ENCODE measurements around the gene TM9SF4.

TM9SF4 gene

DNA sequence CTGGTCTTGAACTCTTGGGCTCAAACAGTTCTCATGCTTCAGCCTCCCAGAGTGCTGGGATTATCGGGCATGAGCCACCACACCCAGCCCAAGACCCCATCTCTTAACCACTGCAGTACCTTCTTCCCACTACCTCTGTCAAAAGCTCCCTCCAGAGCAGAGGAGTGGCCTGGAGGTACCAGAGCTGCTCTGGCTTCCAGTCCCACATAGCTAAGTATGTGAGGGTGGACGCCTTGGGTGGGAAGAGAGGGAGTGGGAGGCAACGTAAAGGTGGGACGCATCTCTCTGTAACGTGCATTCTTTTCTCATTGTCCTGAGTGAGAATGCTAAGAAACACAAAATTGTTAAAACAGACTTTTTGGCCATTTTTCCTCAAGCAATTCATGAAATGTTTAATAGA lies 24.5 kb downstream of the TM9SF4 start:
- 94% methylated on average over 5 of the region's 5 CpGs for WGBS
- Histone ChIP-seq H3K14ac (ENCODE audit: low read length in 2 of 2) (no peak overlapping the region), H3K9me3 (ENCODE audit: control insufficient read depth, low read length) (no peaks in the 10 kb centered on the region), H2AFZ (ENCODE audit: low read depth, low read length) (no peak overlapping the region), H2BK120ac (ENCODE audit: low read depth, low read length) (no peak overlapping the region), H3K4me2 (ENCODE audit: low read length, poor library complexity, severe bottlenecking) (no peak overlapping the region), H3K36me3 (ENCODE audit: control insufficient read depth in 1 of 2, insufficient read depth in 2 of 2, low read depth in 1 of 2, low read length in 2 of 2) (peaks cover 39 to 54% of the 10 kb centered on the region in 2 experiments), H2BK15ac (ENCODE audit: low read depth, poor library complexity, severe bottlenecking) (no peak overlapping the region), H2BK12ac (ENCODE audit: low read length in 2 of 2) (no peak overlapping the region), H3K27me3 (ENCODE audit: control insufficient read depth in 1 of 2, insufficient read depth in 1 of 2, low read length in 2 of 2) (no peaks in the 10 kb centered on the region), H3K79me1 (replicated peaks; ENCODE audit: low read length, poor library complexity, severe bottlenecking) (peaks cover 60% of the 10 kb centered on the region), H3K27ac (ENCODE audit: low read length, poor library complexity, severe bottlenecking) (no peak overlapping the region), H4K8ac (ENCODE audit: low read length) (no peak overlapping the region), H3K4ac (ENCODE audit: low read depth in 1 of 2, low read length in 2 of 2) (no peak overlapping the region), H2AK5ac (ENCODE audit: low read length, severe bottlenecking) (no peak overlapping the region), H3K9ac (ENCODE audit: low read length) (no peak overlapping the region), H3K23ac (ENCODE audit: low read length in 2 of 2) (no peak overlapping the region), H4K91ac (ENCODE audit: low read length) (no peak overlapping the region), H2BK5ac (ENCODE audit: low read depth, low read length, poor library complexity, severe bottlenecking) (no peak overlapping the region), H3K4me1 (ENCODE audit: control insufficient read depth, insufficient read depth, low read depth, low read length) (peaks cover 1% of the 10 kb centered on the region), H3K18ac (ENCODE audit: low read depth in 1 of 2, low read length in 2 of 2) (no peak overlapping the region), H3K4me3 (ENCODE audit: insufficient read depth in 1 of 2, low read depth in 1 of 2, low read length in 2 of 2) (no peak overlapping the region)
- DNase-seq, result no peak

DNA sequence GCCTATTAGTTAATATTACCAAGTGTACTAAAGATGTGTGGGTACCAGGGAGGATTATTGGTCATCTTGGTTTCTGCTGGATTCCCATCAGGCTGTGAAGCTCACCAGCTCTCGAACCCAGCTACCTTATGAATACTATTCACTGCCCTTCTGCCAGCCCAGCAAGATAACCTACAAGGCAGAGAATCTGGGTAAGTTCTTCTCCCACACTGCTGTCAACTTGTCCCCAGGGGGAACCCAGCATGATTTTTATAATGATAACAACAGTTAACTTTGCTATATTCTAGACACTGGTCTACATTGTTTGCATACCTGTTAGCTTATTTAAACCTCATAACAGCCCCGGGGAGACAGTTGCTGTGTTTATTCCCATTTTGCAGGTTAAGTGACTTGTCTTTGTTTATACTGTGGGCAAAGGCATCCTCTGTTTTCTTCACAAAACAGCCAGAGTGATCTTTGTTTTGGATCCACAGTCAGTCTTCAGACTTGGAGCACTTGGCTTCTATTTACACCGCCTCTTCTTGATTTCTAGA lies 26.5 kb downstream of the TM9SF4 start:
- Histone ChIP-seq H3K36me3 (ENCODE audit: control insufficient read depth in 1 of 2, insufficient read depth in 2 of 2, low read depth in 1 of 2, low read length in 2 of 2) (peaks cover 56 to 71% of the 10 kb centered on the region in 2 experiments), H3K27me3 (ENCODE audit: control insufficient read depth in 1 of 2, insufficient read depth in 1 of 2, low read length in 2 of 2) (no peaks in the 10 kb centered on the region), H3K79me1 (replicated peaks; ENCODE audit: low read length, poor library complexity, severe bottlenecking) (peaks cover 64% of the 10 kb centered on the region), H3K14ac (ENCODE audit: low read length in 2 of 2) (no peak overlapping the region), H2AK5ac (ENCODE audit: low read length, severe bottlenecking) (no peak overlapping the region), H4K8ac (ENCODE audit: low read length) (no peak overlapping the region), H2BK120ac (ENCODE audit: low read depth, low read length) (no peak overlapping the region), H2BK15ac (ENCODE audit: low read depth, poor library complexity, severe bottlenecking) (no peak overlapping the region), H3K23ac (ENCODE audit: low read length in 2 of 2) (no peak overlapping the region), H3K9ac (ENCODE audit: low read length) (no peak overlapping the region), H3K4me1 (ENCODE audit: control insufficient read depth, insufficient read depth, low read depth, low read length) (peaks cover 3% of the 10 kb centered on the region), H3K18ac (ENCODE audit: low read depth in 1 of 2, low read length in 2 of 2) (no peak overlapping the region), H2BK12ac (ENCODE audit: low read length in 2 of 2) (no peak overlapping the region), H3K4me3 (ENCODE audit: insufficient read depth in 1 of 2, low read depth in 1 of 2, low read length in 2 of 2) (no peak overlapping the region), H3K4me2 (ENCODE audit: low read length, poor library complexity, severe bottlenecking) (no peak overlapping the region), H3K27ac (ENCODE audit: low read length, poor library complexity, severe bottlenecking) (no peak overlapping the region), H3K4ac (ENCODE audit: low read depth in 1 of 2, low read length in 2 of 2) (no peak overlapping the region), H2AFZ (ENCODE audit: low read depth, low read length) (no peak overlapping the region), H3K9me3 (ENCODE audit: control insufficient read depth, low read length) (no peaks in the 10 kb centered on the region), H2BK5ac (ENCODE audit: low read depth, low read length, poor library complexity, severe bottlenecking) (no peak overlapping the region), H4K91ac (ENCODE audit: low read length) (no peak overlapping the region)
- DNase-seq, result no peak
- WGBS, result 86% methylated on average over 3 of the region's 3 CpGs

DNA sequence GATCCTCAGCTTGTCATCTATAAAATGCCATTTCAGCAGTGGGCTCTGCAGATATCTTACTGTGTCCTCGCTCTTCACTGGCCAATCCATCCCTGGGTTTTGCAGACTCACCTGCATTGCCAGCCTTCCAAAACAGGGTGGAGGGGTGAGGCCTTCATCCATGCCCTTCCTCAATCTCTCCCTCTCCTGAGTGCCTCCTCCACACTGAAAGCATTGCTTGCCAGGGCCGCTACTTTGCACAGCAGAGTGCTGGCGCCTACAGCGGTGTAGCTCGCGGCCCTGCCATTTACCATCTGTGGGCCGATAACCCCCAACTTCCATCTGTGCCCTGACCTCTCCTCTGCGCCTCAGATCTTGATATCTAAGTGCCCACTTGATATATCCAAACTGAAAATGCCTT lies 29.4 kb downstream of the TM9SF4 start:
- no peak overlapping the region for H3K27ac ChIP-seq (ENCODE audit: low read length, poor library complexity, severe bottlenecking)
- H2BK15ac ChIP-seq (ENCODE audit: low read depth, poor library complexity, severe bottlenecking), result no peak overlapping the region
- no peak overlapping the region for H3K4me3 ChIP-seq (ENCODE audit: insufficient read depth in 1 of 2, low read depth in 1 of 2, low read length in 2 of 2)
- H2BK120ac ChIP-seq (ENCODE audit: low read depth, low read length), result no peak overlapping the region
- no peaks in the 10 kb centered on the region for H3K27me3 ChIP-seq (ENCODE audit: control insufficient read depth in 1 of 2, insufficient read depth in 1 of 2, low read length in 2 of 2)
- H2BK5ac ChIP-seq (ENCODE audit: low read depth, low read length, poor library complexity, severe bottlenecking), result no peak overlapping the region
- 97% methylated on average over 8 of the region's 8 CpGs for WGBS
- peaks cover 69 to 88% of the 10 kb centered on the region in 2 experiments for H3K36me3 ChIP-seq (ENCODE audit: control insufficient read depth in 1 of 2, insufficient read depth in 2 of 2, low read depth in 1 of 2, low read length in 2 of 2)
- H2AFZ ChIP-seq (ENCODE audit: low read depth, low read length), result no peak overlapping the region
- no peak overlapping the region for H3K9ac ChIP-seq (ENCODE audit: low read length)
- H4K91ac ChIP-seq (ENCODE audit: low read length), result no peak overlapping the region
- peaks cover 54% of the 10 kb centered on the region for H3K79me1 ChIP-seq (replicated peaks; ENCODE audit: low read length, poor library complexity, severe bottlenecking)
- no peak overlapping the region for H3K4me2 ChIP-seq (ENCODE audit: low read length, poor library complexity, severe bottlenecking)
- H4K8ac ChIP-seq (ENCODE audit: low read length), result no peak overlapping the region
- H3K4me1 ChIP-seq (ENCODE audit: control insufficient read depth, insufficient read depth, low read depth, low read length), result peaks cover 3% of the 10 kb centered on the region
- H3K23ac ChIP-seq (ENCODE audit: low read length in 2 of 2), result no peak overlapping the region
- no peak for DNase-seq
- H2BK12ac ChIP-seq (ENCODE audit: low read length in 2 of 2), result no peak overlapping the region
- no peak overlapping the region for H3K14ac ChIP-seq (ENCODE audit: low read length in 2 of 2)
- no peak overlapping the region for H3K18ac ChIP-seq (ENCODE audit: low read depth in 1 of 2, low read length in 2 of 2)
- H2AK5ac ChIP-seq (ENCODE audit: low read length, severe bottlenecking), result no peak overlapping the region
- no peak overlapping the region for H3K4ac ChIP-seq (ENCODE audit: low read depth in 1 of 2, low read length in 2 of 2)
- no peaks in the 10 kb centered on the region for H3K9me3 ChIP-seq (ENCODE audit: control insufficient read depth, low read length)

DNA sequence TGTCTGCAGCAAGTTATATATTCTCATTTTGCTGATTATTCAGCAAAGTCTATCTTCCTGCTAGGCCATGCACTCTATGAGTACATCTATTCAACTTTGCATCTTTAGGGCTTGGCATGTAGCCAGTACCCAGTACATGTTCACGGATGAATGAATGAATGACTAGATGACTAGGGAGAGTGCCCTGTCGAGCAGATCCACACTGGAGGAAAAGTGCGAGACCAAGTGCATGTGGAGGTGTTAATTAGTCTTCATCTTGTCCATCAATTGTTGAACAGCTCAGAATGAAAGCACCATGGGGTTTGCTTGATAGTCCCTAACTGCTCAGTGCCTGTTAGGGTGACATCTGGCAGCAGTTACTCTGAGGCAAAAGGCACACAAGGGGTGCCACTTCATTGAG lies 30.4 kb downstream of the TM9SF4 start:
- Histone ChIP-seq H2BK5ac (ENCODE audit: low read depth, low read length, poor library complexity, severe bottlenecking) (no peak overlapping the region), H3K23ac (ENCODE audit: low read length in 2 of 2) (no peak overlapping the region), H3K9ac (ENCODE audit: low read length) (no peak overlapping the region), H3K4me1 (ENCODE audit: control insufficient read depth, insufficient read depth, low read depth, low read length) (peaks cover 3% of the 10 kb centered on the region), H2AK5ac (ENCODE audit: low read length, severe bottlenecking) (no peak overlapping the region), H2BK15ac (ENCODE audit: low read depth, poor library complexity, severe bottlenecking) (no peak overlapping the region), H3K4me2 (ENCODE audit: low read length, poor library complexity, severe bottlenecking) (no peak overlapping the region), H4K8ac (ENCODE audit: low read length) (no peak overlapping the region), H3K79me1 (replicated peaks; ENCODE audit: low read length, poor library complexity, severe bottlenecking) (peaks cover 52% of the 10 kb centered on the region), H2BK120ac (ENCODE audit: low read depth, low read length) (no peak overlapping the region), H4K91ac (ENCODE audit: low read length) (no peak overlapping the region), H3K9me3 (ENCODE audit: control insufficient read depth, low read length) (no peaks in the 10 kb centered on the region), H2BK12ac (ENCODE audit: low read length in 2 of 2) (no peak overlapping the region), H3K27ac (ENCODE audit: low read length, poor library complexity, severe bottlenecking) (no peak overlapping the region), H3K4me3 (ENCODE audit: insufficient read depth in 1 of 2, low read depth in 1 of 2, low read length in 2 of 2) (no peak overlapping the region), H3K27me3 (ENCODE audit: control insufficient read depth in 1 of 2, insufficient read depth in 1 of 2, low read length in 2 of 2) (no peaks in the 10 kb centered on the region), H3K14ac (ENCODE audit: low read length in 2 of 2) (no peak overlapping the region), H2AFZ (ENCODE audit: low read depth, low read length) (no peak overlapping the region), H3K36me3 (ENCODE audit: control insufficient read depth in 1 of 2, insufficient read depth in 2 of 2, low read depth in 1 of 2, low read length in 2 of 2) (peaks cover 77 to 93% of the 10 kb centered on the region in 2 experiments), H3K4ac (ENCODE audit: low read depth in 1 of 2, low read length in 2 of 2) (no peak overlapping the region), H3K18ac (ENCODE audit: low read depth in 1 of 2, low read length in 2 of 2) (no peak overlapping the region)
- no peak for DNase-seq
- WGBS, result over 99% methylated on average over 3 of the region's 3 CpGs

All from mesenchymal stem cell (in vitro differentiated cells and primary cell).